Stomach (tissue), 4 donors: ENCODE data around the gene NFIX.

Experiments used
- CTCF ChIP-seq, 7 experiments: fragments of 450-650 bp in 4 of 7; fragments of 200-600 bp in 3 of 7; sonication (generic) in 3 of 7; IDR thresholded peaks; one replicate each; pipeline ENCODE4 v1.5.1; 2016 to 2019; ENCODE audit warnings: antibody characterized with exemption in 7 of 7, control low read depth in 2 of 7, mild to moderate bottlenecking in 1 of 7
- POLR2A ChIP-seq, 4 donors: fragments of 450-650 bp; IDR thresholded peaks; one replicate each; pipeline ENCODE4 v1.6.1; 2016; ENCODE audit warnings: antibody characterized with exemption in 4 of 4, control low read depth in 2 of 4, mild to moderate bottlenecking in 1 of 4, moderate library complexity in 1 of 4
- POLR2AphosphoS5 ChIP-seq, 3 donors: sonication (generic); formaldehyde crosslinking; IDR thresholded peaks; one replicate each; pipeline ENCODE4 v1.6.1; 2016; ENCODE audit warnings: antibody characterized with exemption in 3 of 3

DNA sequence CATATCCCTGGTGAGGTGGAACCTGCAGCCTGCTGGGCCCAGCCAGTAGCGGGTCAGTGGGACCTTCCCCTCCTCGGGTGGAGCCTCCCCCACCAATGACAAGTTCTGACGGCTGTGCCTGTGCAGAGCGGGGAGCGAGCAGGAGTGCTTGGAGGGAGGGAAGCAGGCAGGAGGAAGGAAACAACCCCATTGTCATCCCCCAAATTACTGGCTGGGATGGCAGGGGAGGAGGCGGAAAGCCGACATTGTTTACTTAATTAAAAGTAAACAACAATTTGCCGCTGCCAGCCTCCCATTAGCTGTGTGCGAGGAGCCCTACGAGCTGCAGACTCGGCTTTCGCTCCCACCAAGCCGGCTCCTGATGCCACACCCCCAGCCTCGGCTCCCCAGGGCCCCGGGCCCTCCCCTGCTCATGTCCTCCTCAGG is 61.9 kb downstream of the NFIX start:
- TF ChIP-seq CTCF (IDR thresholded peaks at IDR 0.05) (no peak), POLR2A (IDR thresholded peaks at IDR 0.05) (no peak), POLR2AphosphoS5 (IDR thresholded peaks at IDR 0.05) (no peak)
